ENCODE results near the gene MRGPRX2. TPM values are rescaled to one million over a fixed set of nuclear protein-coding genes. Genes with fewer than 3 reads are reported as not detected.

The MRGPRX2 gene
- total and polyA plus RNA-seq, 10 of the 15 experiments (the other 5 are each of a cell fraction or from before 2014, with no cell fraction given): 0.03 to 0.11 TPM; not detected in 8

- TF ChIP-seq, protein P1, sequence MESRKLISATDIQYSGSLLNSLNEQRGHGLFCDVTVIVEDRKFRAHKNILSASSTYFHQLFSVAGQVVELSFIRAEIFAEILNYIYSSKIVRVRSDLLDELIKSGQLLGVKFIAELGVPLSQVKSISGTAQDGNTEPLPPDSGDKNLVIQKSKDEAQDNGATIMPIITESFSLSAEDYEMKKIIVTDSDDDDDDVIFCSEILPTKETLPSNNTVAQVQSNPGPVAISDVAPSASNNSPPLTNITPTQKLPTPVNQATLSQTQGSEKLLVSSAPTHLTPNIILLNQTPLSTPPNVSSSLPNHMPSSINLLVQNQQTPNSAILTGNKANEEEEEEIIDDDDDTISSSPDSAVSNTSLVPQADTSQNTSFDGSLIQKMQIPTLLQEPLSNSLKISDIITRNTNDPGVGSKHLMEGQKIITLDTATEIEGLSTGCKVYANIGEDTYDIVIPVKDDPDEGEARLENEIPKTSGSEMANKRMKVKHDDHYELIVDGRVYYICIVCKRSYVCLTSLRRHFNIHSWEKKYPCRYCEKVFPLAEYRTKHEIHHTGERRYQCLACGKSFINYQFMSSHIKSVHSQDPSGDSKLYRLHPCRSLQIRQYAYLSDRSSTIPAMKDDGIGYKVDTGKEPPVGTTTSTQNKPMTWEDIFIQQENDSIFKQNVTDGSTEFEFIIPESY (IDR thresholded peaks at IDR 0.05): no peak
- TF ChIP-seq NFIC (IDR thresholded peaks at IDR 0.05; ENCODE audit: low read depth, low read length): no peak
Observed at GRCh38 chr11:19105011-19105410, 44.5 kb upstream of the MRGPRX2 start (continued).

DNA sequence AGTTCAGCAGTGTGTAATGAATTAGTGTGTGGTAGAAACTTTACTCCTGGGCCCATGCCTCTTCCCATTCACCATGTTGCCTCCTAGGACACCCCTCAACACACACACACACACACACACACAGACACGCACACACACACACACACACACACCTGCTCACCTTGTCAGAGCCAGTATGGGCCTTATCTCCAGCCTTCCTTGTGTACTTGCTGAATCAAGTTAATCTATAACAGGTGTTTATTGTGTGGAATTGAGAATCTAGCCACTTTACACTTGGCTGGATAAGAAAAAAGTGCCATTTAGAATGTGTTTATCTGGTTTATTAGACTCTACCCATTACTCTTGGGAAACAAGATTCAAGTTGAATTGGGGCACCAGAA is 42.0 kb upstream of the MRGPRX2 start:
- H4K20me1 ChIP-seq (ENCODE audit: control insufficient read depth, insufficient read depth): no peaks in the 10 kb centered on the region
- POLR2A ChIA-PET: interaction anchor here (0.7 kb wide), 1 partner anchor 165 kb away, joined by 3 read pairs; no protein-coding TSS in a partner anchor
- H3K9ac ChIP-seq (ENCODE audit: control insufficient read depth, insufficient read depth, low read length): no peak overlapping the region
- in situ Hi-C loops (cut with MboI): no loop called here
- BruUV-seq (replicated peaks): no TSS peak
- CTCF ChIA-PET: interaction anchor here (2.1 kb wide), 1 partner anchor 25 kb away, joined by 11 read pairs; no protein-coding TSS in a partner anchor
- H3K4me1 ChIP-seq (ENCODE audit: control insufficient read depth, insufficient read depth, low read length): no peaks in the 10 kb centered on the region
- SMC1A ChIA-PET (ENCODE audit: uncharacterized antibody, unreplicated experiment): interaction anchor here (1.4 kb wide), 1 partner anchor 26 kb away, joined by 3 read pairs; no protein-coding TSS in a partner anchor
- TF ChIP-seq NR2F1 (conservative IDR thresholded peaks at IDR 0.05): no peak
- TF ChIP-seq TCF7 (IDR thresholded peaks at IDR 0.05; ENCODE audit: borderline replicate concordance): no peak
- no peak for TF ChIP-seq BCL11A (IDR thresholded peaks at IDR 0.05; ENCODE audit: low read depth, low read length)
- no peak for TF ChIP-seq ZNF274 (IDR thresholded peaks at IDR 0.05; ENCODE audit: insufficient read depth, insufficient read length)
- TF ChIP-seq, protein P2, sequence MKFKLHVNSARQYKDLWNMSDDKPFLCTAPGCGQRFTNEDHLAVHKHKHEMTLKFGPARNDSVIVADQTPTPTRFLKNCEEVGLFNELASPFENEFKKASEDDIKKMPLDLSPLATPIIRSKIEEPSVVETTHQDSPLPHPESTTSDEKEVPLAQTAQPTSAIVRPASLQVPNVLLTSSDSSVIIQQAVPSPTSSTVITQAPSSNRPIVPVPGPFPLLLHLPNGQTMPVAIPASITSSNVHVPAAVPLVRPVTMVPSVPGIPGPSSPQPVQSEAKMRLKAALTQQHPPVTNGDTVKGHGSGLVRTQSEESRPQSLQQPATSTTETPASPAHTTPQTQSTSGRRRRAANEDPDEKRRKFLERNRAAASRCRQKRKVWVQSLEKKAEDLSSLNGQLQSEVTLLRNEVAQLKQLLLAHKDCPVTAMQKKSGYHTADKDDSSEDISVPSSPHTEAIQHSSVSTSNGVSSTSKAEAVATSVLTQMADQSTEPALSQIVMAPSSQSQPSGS (IDR thresholded peaks at IDR 0.05; ENCODE audit: low read length): no peak
- TF ChIP-seq ETV6 (conservative IDR thresholded peaks at IDR 0.05 in 1 of 2, IDR thresholded peaks at IDR 0.05 in 1 of 2; ENCODE audit: borderline replicate concordance in 1 of 2, low read depth in 1 of 2): no peak
- TF ChIP-seq WRNIP1 (IDR thresholded peaks at IDR 0.05; ENCODE audit: borderline replicate concordance, low read depth, low read length): no peak
- peaks cover 0 to 2% of the 10 kb centered on the region in 2 experiments; a peak in 1 of 4 replicates for H3K27me3 ChIP-seq (replicated peaks in 1 of 2; ENCODE audit: control insufficient read depth in 2 of 2, insufficient read depth in 2 of 2, low read length in 1 of 2)
- H3K9me3 ChIP-seq (replicated peaks; ENCODE audit: control insufficient read depth, insufficient read depth, low read length): no peaks in the 10 kb centered on the region; the same call in 2 of the 3 replicates
- no peak overlapping the region for H3K4me3 ChIP-seq
- intact Hi-C loops (cut with micrococcal nuclease; ENCODE audit: unreplicated experiment): no loop called here
- RAD21 ChIA-PET (ENCODE audit: unreplicated experiment): interaction anchor here (0.9 kb wide), 1 partner anchor 9 kb away, joined by 3 read pairs; no protein-coding TSS in a partner anchor
- H3K27ac ChIP-seq (ENCODE audit: control insufficient read depth, insufficient read depth): no peak overlapping the region
- H3K36me3 ChIP-seq (ENCODE audit: control insufficient read depth in 2 of 2, insufficient read depth in 2 of 2, low read length in 1 of 2): no peaks in the 10 kb centered on the region
- DNase-seq (ENCODE audit: low read depth, low spot score) (no peak), ATAC-seq (no peak), FAIRE-seq (no peak)
- no peaks in the 10 kb centered on the region for H3K79me2 ChIP-seq (ENCODE audit: control insufficient read depth, insufficient read depth, low read length)
- 69% methylated on average over 1 of the region's 1 CpG for WGBS (ENCODE audit: insufficient coverage, insufficient replicate concordance, low lambda C conversion rate, missing lambda C conversion rate)
- no peak overlapping the region for H2AFZ ChIP-seq (ENCODE audit: control insufficient read depth, low read depth, low read length)
- no peak overlapping the region for H3K4me2 ChIP-seq (ENCODE audit: control insufficient read depth, insufficient read depth)

Data from GM12878 (cell line).